ENCODE data around the gene GAPDH.

GRCh38 chr12:6562881-6563280, 28.6 kb downstream of the GAPDH start:
- TF ChIP-seq USF2 (IDR thresholded peaks at IDR 0.05; ENCODE audit: borderline replicate concordance, low read depth, low read length) (no peak), TCF12 (IDR thresholded peaks at IDR 0.05) (no peak), CTCF (IDR thresholded peaks at IDR 0.05) (no peak), ZBTB33 (IDR thresholded peaks at IDR 0.05; ENCODE audit: borderline replicate concordance, low read depth) (no peak), EZH2phosphoT487 (IDR thresholded peaks at IDR 0.05; ENCODE audit: borderline replicate concordance, low read depth) (no peak), RAD21 (IDR thresholded peaks at IDR 0.05; ENCODE audit: low read length) (no peak), GABPA (IDR thresholded peaks at IDR 0.05; ENCODE audit: low read depth) (no peak), SMC3 (IDR thresholded peaks at IDR 0.05; ENCODE audit: low read depth, low read length) (no peak), SIN3A (IDR thresholded peaks at IDR 0.05; ENCODE audit: borderline replicate concordance, low read depth, low read length) (no peak)
